K562 (cell line): ENCODE results near the gene N4BP3. TPM values are rescaled to one million over a fixed set of nuclear protein-coding genes. Genes with fewer than 3 reads are reported as not detected.

Experiments
- BRD9 ChIP-seq: fragments of 450-650 bp; IDR thresholded peaks from 2 replicates; pipeline ENCODE4 v1.6.1; 2018; ENCODE audit warnings: low read depth; ENCODE audit not compliant: partially characterized antibody
- CBX2 ChIP-seq: fragments of 200-600 bp; sonication (generic); IDR thresholded peaks from one replicate; pipeline ENCODE4 v1.6.1; 2012; ENCODE audit warnings: mild to moderate bottlenecking, low read length, inconsistent platforms; ENCODE audit not compliant: insufficient read depth, poor library complexity, severe bottlenecking
- CXXC5 ChIP-seq: fragments of 250-450 bp; sonication (Bioruptor Pico); IDR thresholded peaks from 2 replicates; pipeline ENCODE4 v1.8.0; 2022; ENCODE audit warnings: inconsistent platforms, mild to moderate bottlenecking, moderate library complexity
- FOXO4 ChIP-seq: fragments of 450-650 bp; formaldehyde crosslinking; IDR thresholded peaks from 2 replicates; pipeline ENCODE4 v1.4.0; 2020; ENCODE audit warnings: mild to moderate bottlenecking, moderate library complexity
- HMBOX1 ChIP-seq: sonication (generic); IDR thresholded peaks from 2 replicates; pipeline ENCODE4 v1.6.1; 2016
- KLF10 ChIP-seq: fragments of 250-450 bp; sonication (Bioruptor Pico); IDR thresholded peaks from 2 replicates; pipeline ENCODE4 v1.6.1; 2021; ENCODE audit warnings: matching md5 sums
- NCOR1 ChIP-seq: fragments of 450-650 bp; IDR thresholded peaks from 2 replicates; pipeline ENCODE4 v1.6.1; 2016; ENCODE audit warnings: mild to moderate bottlenecking, moderate library complexity
- PATZ1 ChIP-seq: fragments of 250-450 bp; sonication (Bioruptor Pico); IDR thresholded peaks from 2 replicates; pipeline ENCODE4 v1.5.0; 2020; ENCODE audit warnings: mild to moderate bottlenecking, borderline replicate concordance
- PHF21A ChIP-seq: fragments of 450-650 bp; IDR thresholded peaks from 2 replicates; pipeline ENCODE4 v1.6.1; 2017; ENCODE audit warnings: low read depth, borderline replicate concordance
- SAFB2 ChIP-seq: fragments of 200-400 bp; formaldehyde crosslinking; IDR thresholded peaks from 2 replicates; pipeline ENCODE4 v1.6.1; 2018; ENCODE audit warnings: borderline replicate concordance, low read length, low read depth, moderate library complexity; ENCODE audit not compliant: severe bottlenecking
- SFPQ ChIP-seq: fragments of 200-400 bp; formaldehyde crosslinking; IDR thresholded peaks from 2 replicates; pipeline ENCODE4 v1.6.1; 2017; ENCODE audit warnings: mild to moderate bottlenecking, low read depth, low read length, moderate library complexity
- SRSF1 ChIP-seq: fragments of 200-400 bp; formaldehyde crosslinking; IDR thresholded peaks from 2 replicates; pipeline ENCODE4 v1.6.1; 2017; ENCODE audit warnings: mild to moderate bottlenecking, low read depth, low read length, moderate library complexity
- SRSF7 ChIP-seq: fragments of 200-400 bp; formaldehyde crosslinking; optimal IDR thresholded peaks from 2 replicates; pipeline ENCODE3; 2017; ENCODE audit warnings: mild to moderate bottlenecking, low read depth, low read length
- TRIM24 ChIP-seq, 2 experiments: fragments of 450-650 bp; IDR thresholded peaks; 2 replicates each; pipeline ENCODE4 v1.6.1; 2016
- ZNF253 ChIP-seq: fragments of 250-450 bp; sonication (Bioruptor Pico); conservative IDR thresholded peaks from 2 replicates; pipeline ENCODE4 v1.6.1; 2021; ENCODE audit warnings: mild to moderate bottlenecking
- ZNF639 ChIP-seq, 2 experiments: fragments of 200-800 bp in 1 of 2; sonication (Bioruptor generic) in 1 of 2; sonication (generic) in 1 of 2; formaldehyde crosslinking in 1 of 2; IDR thresholded peaks in 1 of 2; conservative IDR thresholded peaks in 1 of 2; 2 replicates each; pipeline versions ENCODE4 v1.5.0 to v1.6.1; 2016 to 2020; ENCODE audit warnings: missing compliant biosample characterization in 1 of 2, missing genetic modification characterization in 1 of 2, missing genetic modification reagents in 1 of 2
- ZNF696 ChIP-seq: fragments of 250-450 bp; sonication (Bioruptor Pico); conservative IDR thresholded peaks from 2 replicates; pipeline ENCODE4 v1.4.0; 2020; ENCODE audit warnings: mild to moderate bottlenecking, moderate library complexity
- polyA plus RNA-seq, 8 experiments: library from polyadenylated mRNA; depleted of rRNA in 4 of 8; stranded (reverse) in 5 of 8; unstranded in 3 of 8; fragments of >200 nt; fragmentation: Nextera tagmentation in 2 of 8; fragmentation: Illumina TruSeq in 1 of 8; extraction: Ambion mirVana in 2 of 8; extraction: Trizol in 1 of 8; gene quantifications; 2 replicates each; pipeline versions ENCODE4 v1.2.1 to v1.2.3, GENCODE V29; 2011 to 2014; ENCODE audit warnings: inconsistent platforms in 1 of 8, missing spikeins in 1 of 8
- total RNA-seq, 7 experiments: library from RNA; depleted of rRNA in 6 of 7; stranded (reverse); fragments of >200 nt in 6 of 7; fragmentation: Illumina TruSeq in 2 of 7; extraction: Trizol in 2 of 7; gene quantifications; 2 replicates each; pipeline versions ENCODE4 v1.2.1 to v1.2.3, GENCODE V29; 2011 to 2021; ENCODE audit warnings: low replicate concordance in 1 of 7

N4BP3 gene
- total and polyA plus RNA-seq, 9 of the 15 experiments (the other 6 are each of a cell fraction or from before 2014, with no cell fraction given), result 0.06 to 7.0 (median 2.4) TPM

DNA sequence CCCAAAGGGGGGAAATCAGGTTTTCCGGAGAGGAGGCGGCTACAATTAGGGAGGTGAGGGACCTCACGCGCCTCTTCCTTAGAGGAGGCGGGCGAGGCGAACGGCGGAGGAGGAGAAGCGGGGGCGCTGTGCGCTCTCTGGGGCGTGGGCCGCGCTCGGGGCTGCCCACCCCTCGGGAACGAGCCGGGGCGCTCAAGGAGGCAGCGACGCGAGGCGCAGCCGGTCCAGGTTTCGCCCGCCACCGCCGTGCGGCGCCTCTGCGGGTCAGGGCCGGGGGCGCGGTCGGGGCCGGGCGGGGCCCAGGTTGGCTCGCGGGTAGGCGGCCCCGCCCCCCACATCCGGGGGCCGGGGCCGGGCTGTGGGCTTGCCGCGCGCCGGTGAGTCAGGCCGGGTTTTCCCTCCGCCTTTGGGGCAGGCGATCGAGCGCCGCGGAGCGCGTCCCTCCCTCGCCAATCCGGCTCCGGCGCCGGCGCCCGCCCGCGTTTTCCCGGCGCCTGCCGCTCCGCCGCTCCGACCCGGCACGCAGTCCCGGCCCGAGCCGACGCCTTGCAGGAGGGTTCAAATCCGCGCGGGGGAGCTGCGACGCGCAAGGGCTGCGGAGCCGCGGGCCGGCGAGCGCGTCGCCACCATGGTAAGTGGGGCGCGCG is at the start of gene N4BP3 (continued):
- TF ChIP-seq PHF21A (peak; percentile 10; the same call in 1 of the 2 replicates), ZNF696 (CRISPR knock-in tag) (no peak), HMBOX1 (no peak), CXXC5 (CRISPR knock-in tag) (peak; percentile 99), ZNF253 (CRISPR knock-in tag) (no peak), SAFB2 (no peak), PATZ1 (no peak), KLF10 (CRISPR knock-in tag) (no peak), NCOR1 (no peak), TRIM24 (IDR thresholded peaks at IDR 0.05) (no peak), SRSF7 (no peak), SRSF1 (no peak), BRD9 (no peak), CBX2 (no peak), SFPQ (no peak), ZNF639 (CRISPR knock-in tag; conservative IDR thresholded peaks at IDR 0.05 in 1 of 2, IDR thresholded peaks at IDR 0.05 in 1 of 2) (peak in 1 of 2 experiments; percentile 55; a peak in 2 of 4 replicates), FOXO4 (CRISPR knock-in tag) (no peak)
